ENCODE data around the gene ASRGL1. TPM values are rescaled to one million over a fixed set of nuclear protein-coding genes. Genes with fewer than 3 reads are reported as not detected.

ASRGL1 gene
- total RNA-seq, 4 donors from 2014 or later = 10.9 to 133 (median 30.0) TPM

DNA sequence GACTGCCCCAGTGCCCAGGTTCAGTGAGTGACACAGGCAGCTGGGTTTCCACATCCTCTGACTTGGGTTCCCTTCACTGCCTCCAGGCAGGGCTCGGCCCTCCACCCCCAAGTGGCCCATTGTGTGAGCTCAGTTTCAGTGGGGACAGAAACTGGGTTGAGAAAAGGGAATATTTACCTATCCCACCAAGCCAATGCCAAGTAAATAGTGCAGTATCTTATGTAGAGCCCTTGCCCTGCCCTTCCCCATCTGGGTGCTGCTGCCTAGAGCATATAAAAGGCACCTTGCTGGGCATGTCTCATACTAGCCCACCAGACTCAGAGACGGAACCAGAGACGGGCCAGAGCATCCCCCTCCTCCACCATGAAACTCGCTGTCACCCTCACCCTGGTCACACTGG lies 81.5 kb downstream of the ASRGL1 start, which contains the start of gene SCGB1A1:
Gene SCGB1A1 (plus strand): TSS at position 301 of the 400 bp plus-strand sequence. CDS start 63 bp downstream, at position 364.
- no peak for DNase-seq
- no peaks in the 10 kb centered on the region for H3K27me3 ChIP-seq
- intact Hi-C loops (cut with DNase I; ENCODE audit: low total_unique reads) = no loop called here
- H3K27ac ChIP-seq = peak within 1 kb of the TSS; percentile 76 to 90
- TF ChIP-seq, protein P1, sequence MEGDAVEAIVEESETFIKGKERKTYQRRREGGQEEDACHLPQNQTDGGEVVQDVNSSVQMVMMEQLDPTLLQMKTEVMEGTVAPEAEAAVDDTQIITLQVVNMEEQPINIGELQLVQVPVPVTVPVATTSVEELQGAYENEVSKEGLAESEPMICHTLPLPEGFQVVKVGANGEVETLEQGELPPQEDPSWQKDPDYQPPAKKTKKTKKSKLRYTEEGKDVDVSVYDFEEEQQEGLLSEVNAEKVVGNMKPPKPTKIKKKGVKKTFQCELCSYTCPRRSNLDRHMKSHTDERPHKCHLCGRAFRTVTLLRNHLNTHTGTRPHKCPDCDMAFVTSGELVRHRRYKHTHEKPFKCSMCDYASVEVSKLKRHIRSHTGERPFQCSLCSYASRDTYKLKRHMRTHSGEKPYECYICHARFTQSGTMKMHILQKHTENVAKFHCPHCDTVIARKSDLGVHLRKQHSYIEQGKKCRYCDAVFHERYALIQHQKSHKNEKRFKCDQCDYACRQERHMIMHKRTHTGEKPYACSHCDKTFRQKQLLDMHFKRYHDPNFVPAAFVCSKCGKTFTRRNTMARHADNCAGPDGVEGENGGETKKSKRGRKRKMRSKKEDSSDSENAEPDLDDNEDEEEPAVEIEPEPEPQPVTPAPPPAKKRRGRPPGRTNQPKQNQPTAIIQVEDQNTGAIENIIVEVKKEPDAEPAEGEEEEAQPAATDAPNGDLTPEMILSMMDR (IDR thresholded peaks at IDR 0.05) = no peak
- TF ChIP-seq POLR2A (IDR thresholded peaks at IDR 0.05) = no peak
- peaks cover 0 to 5% of the 10 kb centered on the region in 2 donors for H3K4me1 ChIP-seq
- no peaks in the 10 kb centered on the region for H3K9me3 ChIP-seq
- H3K36me3 ChIP-seq = no peaks in the 10 kb centered on the region
- H3K4me3 ChIP-seq = no peak within 1 kb of the TSS

DNA sequence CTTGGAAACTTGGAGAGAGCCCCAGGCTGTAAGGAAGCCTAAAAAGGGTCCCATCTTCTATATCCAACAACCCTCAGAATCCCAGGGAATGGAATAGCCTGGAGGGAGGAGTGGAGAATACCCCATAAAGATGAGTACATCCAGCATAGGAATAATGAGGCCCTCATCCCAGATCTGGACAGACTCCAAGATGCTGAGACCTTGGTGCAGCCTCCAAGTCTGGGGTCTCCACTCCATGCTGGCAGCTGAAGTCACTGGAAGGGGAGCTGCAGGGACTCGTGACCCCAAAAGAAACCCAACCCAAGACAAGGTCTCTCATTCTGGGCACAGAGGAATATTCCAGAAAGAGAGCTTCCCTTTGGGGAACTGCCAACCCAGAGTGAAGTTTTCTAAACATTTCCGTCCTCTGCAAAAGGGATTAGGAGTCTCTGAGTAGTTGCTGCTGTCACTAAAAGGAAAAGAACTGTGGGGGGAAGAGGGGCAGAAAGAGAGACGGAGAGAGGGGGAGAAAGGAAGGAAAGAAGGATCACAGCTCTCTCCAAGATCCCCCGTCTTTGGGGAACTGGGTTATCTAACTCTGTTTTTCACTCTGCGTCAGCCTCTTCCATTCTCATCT lies 82.2 kb downstream of the ASRGL1 start:
- peaks cover 0 to 5% of the 10 kb centered on the region in 2 donors for H3K4me1 ChIP-seq
- intact Hi-C loops (cut with DNase I; ENCODE audit: low total_unique reads) = no loop called here

DNA sequence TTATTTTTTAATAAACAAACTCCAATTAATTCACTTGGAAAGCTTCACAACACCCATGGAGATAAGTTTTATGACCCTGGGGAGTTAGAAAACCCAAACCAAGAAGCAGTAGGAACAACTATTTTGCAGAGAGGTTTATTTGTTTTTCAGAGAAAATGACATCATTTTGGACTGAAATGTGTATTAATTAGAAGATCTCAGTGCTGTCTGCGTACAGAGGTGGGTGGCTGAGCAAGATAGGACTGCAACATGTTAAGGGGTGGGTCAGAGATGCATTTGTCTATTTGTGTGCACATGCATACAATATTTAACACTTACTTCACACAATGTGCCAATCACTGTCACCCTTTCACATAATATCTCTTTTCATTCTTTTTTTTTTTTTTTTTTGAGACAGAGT lies 82.7 kb downstream of the ASRGL1 start:
- H3K27ac ChIP-seq = peak overlapping the region; percentile 76 to 90
- intact Hi-C loops (cut with DNase I; ENCODE audit: low total_unique reads) = no loop called here

More for the DNA sequence above, 82.2 kb downstream of the ASRGL1 start:
- TF ChIP-seq, protein P1 (IDR thresholded peaks at IDR 0.05) = no peak
- no peak for TF ChIP-seq POLR2A (IDR thresholded peaks at IDR 0.05)
- Histone ChIP-seq H3K4me3 (no peak overlapping the region), H3K27ac (peak overlapping the region; percentile 76 to 90), H3K27me3 (no peaks in the 10 kb centered on the region), H3K36me3 (no peaks in the 10 kb centered on the region), H3K9me3 (no peaks in the 10 kb centered on the region)
- no peak for DNase-seq

DNA sequence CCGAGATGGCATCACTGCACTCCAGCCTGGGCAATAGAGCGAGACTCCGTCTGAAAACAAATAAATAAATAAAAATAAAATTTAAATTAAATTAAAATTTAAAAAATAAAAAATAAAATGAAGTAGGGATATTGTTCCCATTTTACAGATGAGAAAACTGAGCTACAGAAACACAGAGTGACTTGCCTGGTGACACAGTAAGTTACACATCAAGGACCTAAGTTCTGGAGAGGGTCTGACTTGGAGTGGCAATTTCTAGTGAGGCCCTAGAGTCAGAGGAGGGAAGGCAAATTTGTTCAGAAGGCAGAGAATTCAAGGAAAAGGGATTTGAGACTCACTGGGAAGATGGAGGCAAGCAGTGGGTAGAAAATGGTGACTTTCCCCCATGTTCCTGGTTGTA lies 83.6 kb downstream of the ASRGL1 start:
- H3K4me1 ChIP-seq = peaks cover 0 to 5% of the 10 kb centered on the region in 2 donors
- peak overlapping the region; percentile 76 to 90 for H3K27ac ChIP-seq
- no peak for DNase-seq
- no peaks in the 10 kb centered on the region for H3K9me3 ChIP-seq
- H3K4me3 ChIP-seq = no peak overlapping the region
- H3K36me3 ChIP-seq = no peaks in the 10 kb centered on the region
- TF ChIP-seq POLR2A (IDR thresholded peaks at IDR 0.05) = no peak
- TF ChIP-seq, protein P1 (IDR thresholded peaks at IDR 0.05) = no peak
- intact Hi-C loops (cut with DNase I; ENCODE audit: low total_unique reads) = no loop called here
- H3K27me3 ChIP-seq = no peaks in the 10 kb centered on the region

More for the DNA sequence above, 82.7 kb downstream of the ASRGL1 start:
- TF ChIP-seq, protein P1 (IDR thresholded peaks at IDR 0.05) = no peak
- TF ChIP-seq POLR2A (IDR thresholded peaks at IDR 0.05) = no peak
- H3K4me3 ChIP-seq = no peak overlapping the region
- no peaks in the 10 kb centered on the region for H3K36me3 ChIP-seq
- peaks cover 0 to 5% of the 10 kb centered on the region in 2 donors for H3K4me1 ChIP-seq
- H3K27me3 ChIP-seq = no peaks in the 10 kb centered on the region
- no peaks in the 10 kb centered on the region for H3K9me3 ChIP-seq
- DNase-seq = no peak

DNA sequence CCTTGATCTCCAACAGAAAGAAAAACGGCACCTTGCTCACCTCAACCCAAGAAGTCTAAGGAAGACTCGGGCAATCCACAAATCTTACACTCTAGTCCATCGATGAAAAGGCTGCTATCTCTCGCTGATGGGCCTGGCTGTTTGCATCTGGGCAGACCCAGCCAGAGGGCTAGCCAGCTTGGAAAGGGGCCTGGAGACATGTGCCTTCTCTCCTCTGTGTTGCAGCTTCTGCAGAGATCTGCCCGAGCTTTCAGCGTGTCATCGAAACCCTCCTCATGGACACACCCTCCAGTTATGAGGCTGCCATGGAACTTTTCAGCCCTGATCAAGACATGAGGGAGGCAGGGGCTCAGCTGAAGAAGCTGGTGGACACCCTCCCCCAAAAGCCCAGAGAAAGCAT lies 84.7 kb downstream of the ASRGL1 start:
- intact Hi-C loops (cut with DNase I; ENCODE audit: low total_unique reads) = no loop called here
- Histone ChIP-seq H3K27ac (no peak overlapping the region), H3K9me3 (no peaks in the 10 kb centered on the region), H3K4me1 (peaks cover 0 to 5% of the 10 kb centered on the region in 2 donors), H3K4me3 (no peak overlapping the region), H3K27me3 (no peaks in the 10 kb centered on the region), H3K36me3 (no peaks in the 10 kb centered on the region)
- no peak for TF ChIP-seq POLR2A (IDR thresholded peaks at IDR 0.05)
- TF ChIP-seq, protein P1 (IDR thresholded peaks at IDR 0.05) = no peak
- peak in 1 of 2 donors; percentile 37 for DNase-seq

Measured in uterus (tissue), 4 donors.